ENCODE results near the gene DNAJB1.

Gene DNAJB1

DNA sequence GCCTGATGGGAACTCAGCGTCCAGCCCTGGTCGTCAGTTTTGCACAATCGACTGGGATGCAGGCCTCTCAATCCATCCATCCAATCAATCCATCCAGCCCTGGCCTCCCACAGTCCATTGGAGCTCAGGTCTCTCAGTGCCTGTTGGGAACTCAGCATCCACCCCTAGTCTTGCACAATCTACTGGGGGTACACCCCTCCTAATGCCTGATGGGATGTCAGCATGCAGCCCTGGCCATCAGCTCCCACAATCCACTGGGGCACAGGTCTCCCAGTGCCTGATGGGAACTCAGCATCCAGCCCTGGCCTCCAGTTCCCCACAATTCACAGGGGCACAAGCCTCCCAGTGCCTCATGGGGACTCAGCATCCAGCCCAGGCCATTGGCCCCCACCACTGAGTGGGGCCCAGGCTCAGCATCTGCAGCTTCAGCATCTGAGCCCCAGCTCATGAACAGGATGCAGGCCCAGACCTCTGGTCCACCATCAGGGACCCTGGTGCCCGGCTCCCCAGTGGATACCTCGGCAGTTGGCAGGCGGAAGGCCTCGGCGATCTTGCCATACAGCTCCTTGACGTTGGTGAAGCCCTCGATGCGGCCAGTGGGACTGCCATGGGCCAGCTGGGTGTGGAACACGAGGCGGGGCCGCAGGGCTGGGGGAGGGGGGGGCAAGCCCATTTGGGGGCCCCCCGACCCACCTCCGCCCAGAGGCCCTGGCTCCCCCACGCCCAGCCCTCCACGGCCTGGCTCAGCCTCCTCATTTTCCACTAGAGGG is 35.8 kb downstream of the DNAJB1 start:
- in situ Hi-C loops (cut with MboI; ENCODE audit: low pct_unique_long_range_greater_than_20kb, low sequenced_read_pairs, unreplicated experiment): no loop called here
- DNase-seq (ENCODE audit: low spot score): no peak
- TF ChIP-seq, protein P1, sequence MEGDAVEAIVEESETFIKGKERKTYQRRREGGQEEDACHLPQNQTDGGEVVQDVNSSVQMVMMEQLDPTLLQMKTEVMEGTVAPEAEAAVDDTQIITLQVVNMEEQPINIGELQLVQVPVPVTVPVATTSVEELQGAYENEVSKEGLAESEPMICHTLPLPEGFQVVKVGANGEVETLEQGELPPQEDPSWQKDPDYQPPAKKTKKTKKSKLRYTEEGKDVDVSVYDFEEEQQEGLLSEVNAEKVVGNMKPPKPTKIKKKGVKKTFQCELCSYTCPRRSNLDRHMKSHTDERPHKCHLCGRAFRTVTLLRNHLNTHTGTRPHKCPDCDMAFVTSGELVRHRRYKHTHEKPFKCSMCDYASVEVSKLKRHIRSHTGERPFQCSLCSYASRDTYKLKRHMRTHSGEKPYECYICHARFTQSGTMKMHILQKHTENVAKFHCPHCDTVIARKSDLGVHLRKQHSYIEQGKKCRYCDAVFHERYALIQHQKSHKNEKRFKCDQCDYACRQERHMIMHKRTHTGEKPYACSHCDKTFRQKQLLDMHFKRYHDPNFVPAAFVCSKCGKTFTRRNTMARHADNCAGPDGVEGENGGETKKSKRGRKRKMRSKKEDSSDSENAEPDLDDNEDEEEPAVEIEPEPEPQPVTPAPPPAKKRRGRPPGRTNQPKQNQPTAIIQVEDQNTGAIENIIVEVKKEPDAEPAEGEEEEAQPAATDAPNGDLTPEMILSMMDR (IDR thresholded peaks at IDR 0.05; ENCODE audit: extremely low read depth, insufficient read depth, missing control alignments): no peak

DNA sequence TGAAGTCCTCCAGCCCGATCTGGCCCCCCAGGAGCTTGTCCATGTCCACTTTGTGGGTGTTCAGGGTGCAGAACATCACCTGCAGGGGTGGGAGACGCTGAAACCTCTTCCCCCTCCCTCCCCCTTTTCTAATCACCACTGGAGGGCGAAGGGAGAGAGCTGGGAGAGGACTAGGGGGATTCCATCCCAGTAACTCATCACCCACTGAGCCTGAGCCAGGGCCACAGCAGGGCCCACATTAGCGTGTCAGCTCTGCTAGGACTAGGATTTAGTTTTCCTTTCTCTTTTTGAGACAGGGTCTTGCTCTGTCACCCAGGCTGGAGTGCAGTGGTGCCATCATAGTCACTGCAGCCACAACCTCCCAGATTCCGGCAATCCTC is 37.5 kb downstream of the DNAJB1 start:
- in situ Hi-C loops (cut with MboI; ENCODE audit: low pct_unique_long_range_greater_than_20kb, low sequenced_read_pairs, unreplicated experiment): no loop called here
- DNase-seq (ENCODE audit: low spot score): peak; percentile 34
- TF ChIP-seq, protein P1 (IDR thresholded peaks at IDR 0.05; ENCODE audit: extremely low read depth, insufficient read depth, missing control alignments): no peak

- peak; percentile 92 for DNase-seq (ENCODE audit: low spot score)
- in situ Hi-C loops (cut with MboI; ENCODE audit: low pct_unique_long_range_greater_than_20kb, low sequenced_read_pairs, unreplicated experiment): no loop called here
- TF ChIP-seq, protein P1 (IDR thresholded peaks at IDR 0.05; ENCODE audit: extremely low read depth, insufficient read depth, missing control alignments): peak; percentile 99
Observed at GRCh38 chr19:14479975-14480699, 38.1 kb downstream of the DNAJB1 start.

DNA sequence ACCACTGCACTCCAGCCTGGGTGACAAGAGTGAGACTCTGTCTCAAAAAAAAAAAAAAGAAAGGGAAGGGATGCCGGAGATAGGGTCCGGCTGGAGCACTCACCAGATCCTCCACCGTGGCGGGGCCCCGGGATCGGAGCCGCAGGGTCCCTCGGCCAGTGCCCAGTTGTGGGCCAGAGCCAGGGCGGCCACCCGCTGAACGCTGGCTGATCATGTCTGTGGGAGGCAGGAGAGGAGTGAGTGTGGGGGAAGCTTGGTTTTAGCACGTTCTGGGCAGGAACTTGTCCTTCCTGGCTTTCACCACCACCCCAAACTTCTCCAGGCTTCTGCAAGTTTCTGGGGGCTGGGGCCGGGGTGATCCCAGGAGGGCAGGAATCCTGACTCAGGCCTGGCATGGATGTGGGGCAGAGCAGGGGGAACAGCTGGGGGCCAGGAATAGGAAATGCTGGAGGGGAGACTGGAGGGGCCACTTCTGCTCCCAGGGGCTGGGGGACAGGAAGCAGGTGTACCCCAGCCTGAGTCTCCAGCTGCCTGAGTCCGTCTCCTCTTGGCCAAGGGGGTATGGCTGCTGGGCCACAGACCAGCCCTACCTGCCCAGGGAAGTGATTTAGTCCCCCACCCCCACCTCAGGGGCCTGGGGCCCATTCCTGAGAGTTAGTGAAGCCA is 38.8 kb downstream of the DNAJB1 start:
- DNase-seq (ENCODE audit: low spot score): no peak
- TF ChIP-seq, protein P1 (IDR thresholded peaks at IDR 0.05; ENCODE audit: extremely low read depth, insufficient read depth, missing control alignments): no peak
- in situ Hi-C loops (cut with MboI; ENCODE audit: low pct_unique_long_range_greater_than_20kb, low sequenced_read_pairs, unreplicated experiment): no loop called here

- in situ Hi-C loops (cut with MboI; ENCODE audit: low pct_unique_long_range_greater_than_20kb, low sequenced_read_pairs, unreplicated experiment): no loop called here
Observed at GRCh38 chr19:14478113-14478545, 40.1 kb downstream of the DNAJB1 start.

More at GRCh38 chr19:14478113-14478545, 40.1 kb downstream of the DNAJB1 start:
- TF ChIP-seq, protein P1 (IDR thresholded peaks at IDR 0.05; ENCODE audit: extremely low read depth, insufficient read depth, missing control alignments): no peak
- no peak for DNase-seq (ENCODE audit: low spot score)
